CD8-positive, alpha-beta memory T cell (primary cell): ENCODE measurements around the gene SLC26A11. TPM values are rescaled to one million over a fixed set of nuclear protein-coding genes. Genes with fewer than 3 reads are reported as not detected.

ENCODE experiments used
- CTCF ChIA-PET: fragments of 350-600 bp; sonication (Branson Sonifier 250); formaldehyde crosslinking; loops from one replicate; lab custom pipeline; 2021; ENCODE audit warnings: antibody characterized with exemption; lab: Charles Lee
- POLR2A ChIA-PET: fragments of 350-600 bp; sonication (Branson Sonifier 250); formaldehyde crosslinking; loops from one replicate; lab custom pipeline; 2021; ENCODE audit warnings: antibody characterized with exemption; lab: Charles Lee
- DNase-seq, 5 donors: peaks; one replicate each; pipeline versions ENCODE4 v3.0.0 to v3.0.0-alpha.2; 2020 to 2022; ENCODE audit warnings: mixed read lengths in 1 of 5
- H3K27ac ChIP-seq: one replicate; pipeline ENCODE4 v1.7.0; 2013; ENCODE audit warnings: low read depth, mild to moderate bottlenecking, low read length, moderate library complexity
- H3K27me3 ChIP-seq: 2 replicates; pipeline ENCODE4 v1.7.0; 2013; ENCODE audit warnings: low read length, mild to moderate bottlenecking; ENCODE audit not compliant: insufficient read depth, poor library complexity, severe bottlenecking
- H3K36me3 ChIP-seq: 2 replicates; pipeline ENCODE4 v1.7.0; 2013; ENCODE audit warnings: mild to moderate bottlenecking, low read length, moderate library complexity; ENCODE audit not compliant: insufficient read depth
- H3K4me1 ChIP-seq: 2 replicates; pipeline ENCODE4 v1.7.0; 2013; ENCODE audit warnings: mild to moderate bottlenecking, low read length, moderate library complexity; ENCODE audit not compliant: insufficient read depth
- H3K4me3 ChIP-seq: 2 replicates; pipeline ENCODE4 v1.7.0; 2013; ENCODE audit warnings: mild to moderate bottlenecking, low read length
- H3K9me3 ChIP-seq: 2 replicates; pipeline ENCODE4 v1.7.0; 2013; ENCODE audit warnings: mild to moderate bottlenecking, low read length
- H3K27ac Mint-ChIP-seq, 8 donors: one replicate each; pipeline ENCODE4 v1.8.0; 2020 to 2021; ENCODE audit warnings: mixed read lengths in 8 of 8, mild to moderate bottlenecking in 6 of 8, inconsistent platforms in 3 of 8, moderate library complexity in 3 of 8
- H3K27me3 Mint-ChIP-seq, 2 donors: one replicate each; pipeline ENCODE4 v1.8.0; 2020 to 2021; ENCODE audit warnings: mixed read lengths in 2 of 2, mild to moderate bottlenecking in 1 of 2, moderate library complexity in 1 of 2
- H3K36me3 Mint-ChIP-seq, 3 donors: one replicate each; pipeline ENCODE4 v1.8.0; 2020 to 2021; ENCODE audit warnings: mixed read lengths in 3 of 3, inconsistent platforms in 1 of 3, mild to moderate bottlenecking in 1 of 3
- H3K4me1 Mint-ChIP-seq, 3 donors: one replicate each; pipeline ENCODE4 v1.8.0; 2020 to 2021; ENCODE audit warnings: mixed read lengths in 3 of 3, inconsistent platforms in 1 of 3, mild to moderate bottlenecking in 1 of 3
- H3K4me3 Mint-ChIP-seq, 7 donors: one replicate each; pipeline ENCODE4 v1.8.0; 2020 to 2021; ENCODE audit warnings: mixed read lengths in 7 of 7, mild to moderate bottlenecking in 6 of 7, moderate library complexity in 4 of 7, inconsistent platforms in 2 of 7
- H3K9me3 Mint-ChIP-seq, 5 donors: one replicate each; pipeline ENCODE4 v1.8.0; 2020 to 2022; ENCODE audit warnings: mixed read lengths in 5 of 5, mild to moderate bottlenecking in 3 of 5, moderate library complexity in 2 of 5, inconsistent platforms in 1 of 5
- polyA plus RNA-seq: library from polyadenylated mRNA; unstranded; fragments of 300-500 nt; fragmentation: Illumina TruSeq; gene quantifications from one replicate; pipeline ENCODE4 v1.2.3, GENCODE V29; 2021
- total RNA-seq, 2 experiments: library from RNA; stranded (reverse); gene quantifications; one replicate each; pipeline ENCODE4 v1.2.3, GENCODE V29; 2021

SLC26A11 gene
- total and polyA plus RNA-seq, 3 experiments from 2014 or later = 7.0 to 19.6 (median 18.1) TPM

- Mint-ChIP-seq H3K27me3 (no peaks in the 10 kb centered on the region), H3K36me3 (peaks cover 5 to 90% (median 27%) of the 10 kb centered on the region in 3 donors), H3K27ac (peak overlapping the region in 4 of 8 donors; percentile 54 to 85 (median 74)), H3K4me3 (no peak overlapping the region), H3K4me1 (peaks cover 5 to 16% (median 7%) of the 10 kb centered on the region in 3 donors), H3K9me3 (no peaks in the 10 kb centered on the region)
- Histone ChIP-seq H3K27me3 (no peaks in the 10 kb centered on the region), H3K9me3 (no peaks in the 10 kb centered on the region), H3K4me1 (no peaks in the 10 kb centered on the region), H3K27ac (no peak overlapping the region), H3K36me3 (peaks cover 73% of the 10 kb centered on the region), H3K4me3 (no peak overlapping the region)
- DNase-seq = no peak
- ChIA-PET CTCF (interaction anchor here (0.6 to 2.2 kb wide), 2 partner anchors 97 to 728 kb away, joined by 4 to 5 read pairs; no protein-coding TSS in a partner anchor), POLR2A (interaction anchor here (1.9 kb wide), 1 partner anchor 27 kb away, joined by 6 read pairs; no protein-coding TSS in a partner anchor)
These were observed 72.3 kb downstream of the SLC26A11 start for GRCh38 chr17:80292521-80292971.

- H3K4me1 ChIP-seq = no peaks in the 10 kb centered on the region
- ChIA-PET POLR2A (interaction anchor here (1.9 kb wide), 1 partner anchor 28 kb away, joined by 6 read pairs; no protein-coding TSS in a partner anchor), CTCF (interaction anchor here (1.2 to 2.2 kb wide), 3 partner anchors 29 to 99 kb away, joined by 3 to 5 read pairs (median 3); no protein-coding TSS in a partner anchor)
- no peaks in the 10 kb centered on the region for H3K9me3 ChIP-seq
- H3K4me3 ChIP-seq = no peak overlapping the region
- H3K4me1 Mint-ChIP-seq = peaks cover 3 to 16% (median 7%) of the 10 kb centered on the region in 3 donors
- no peak overlapping the region for H3K4me3 Mint-ChIP-seq
- H3K27me3 ChIP-seq = no peaks in the 10 kb centered on the region
- DNase-seq = no peak
- H3K36me3 ChIP-seq = peaks cover 75% of the 10 kb centered on the region
- peaks cover 6 to 92% (median 26%) of the 10 kb centered on the region in 3 donors for H3K36me3 Mint-ChIP-seq
- no peaks in the 10 kb centered on the region for H3K27me3 Mint-ChIP-seq
- H3K27ac Mint-ChIP-seq = peak overlapping the region in 7 of 8 donors; percentile 11 to 92 (median 57)
- H3K27ac ChIP-seq = no peak overlapping the region
- H3K9me3 Mint-ChIP-seq = no peaks in the 10 kb centered on the region
These were observed 74.0 kb downstream of the SLC26A11 start for GRCh38 chr17:80294210-80294609.

GRCh38 chr17:80294653-80295052, 74.4 kb downstream of the SLC26A11 start:
- H3K9me3 Mint-ChIP-seq = no peaks in the 10 kb centered on the region
- Histone ChIP-seq H3K36me3 (peaks cover 74% of the 10 kb centered on the region), H3K4me1 (no peaks in the 10 kb centered on the region), H3K27me3 (no peaks in the 10 kb centered on the region), H3K9me3 (no peaks in the 10 kb centered on the region), H3K27ac (no peak overlapping the region), H3K4me3 (no peak overlapping the region)
- ChIA-PET CTCF (interaction anchor here (1.2 kb wide), 1 partner anchor 99 kb away, joined by 3 read pairs; no protein-coding TSS in a partner anchor), POLR2A (interaction anchor here (1.9 kb wide), 1 partner anchor 29 kb away, joined by 6 read pairs; no protein-coding TSS in a partner anchor)
- peaks cover 11 to 92% (median 28%) of the 10 kb centered on the region in 3 donors for H3K36me3 Mint-ChIP-seq
- no peak for DNase-seq
- H3K27me3 Mint-ChIP-seq = no peaks in the 10 kb centered on the region
- peak overlapping the region in 7 of 8 donors; percentile 11 to 92 (median 57) for H3K27ac Mint-ChIP-seq
- H3K4me1 Mint-ChIP-seq = peaks cover 3 to 16% (median 10%) of the 10 kb centered on the region in 3 donors
- no peak overlapping the region for H3K4me3 Mint-ChIP-seq

- H3K27ac ChIP-seq = no peak overlapping the region
- Mint-ChIP-seq H3K9me3 (no peaks in the 10 kb centered on the region), H3K27me3 (no peaks in the 10 kb centered on the region), H3K36me3 (peaks cover 13 to 92% (median 33%) of the 10 kb centered on the region in 3 donors), H3K4me3 (no peak overlapping the region), H3K27ac (peak overlapping the region in 3 of 8 donors; percentile 17 to 56 (median 47)), H3K4me1 (peaks cover 3 to 16% (median 11%) of the 10 kb centered on the region in 3 donors)
- ChIA-PET CTCF (interaction anchor here (1.2 kb wide), 1 partner anchor 100 kb away, joined by 3 read pairs; no protein-coding TSS in a partner anchor), POLR2A (interaction anchor here (0.7 kb wide), 1 partner anchor 24 kb away, joined by 3 read pairs; no protein-coding TSS in a partner anchor)
- H3K4me1 ChIP-seq = no peaks in the 10 kb centered on the region
- DNase-seq = no peak
- no peaks in the 10 kb centered on the region for H3K27me3 ChIP-seq
- peaks cover 74% of the 10 kb centered on the region for H3K36me3 ChIP-seq
- H3K9me3 ChIP-seq = no peaks in the 10 kb centered on the region
- no peak overlapping the region for H3K4me3 ChIP-seq
These were observed 74.9 kb downstream of the SLC26A11 start for GRCh38 chr17:80295146-80295545.

- no peaks in the 10 kb centered on the region for H3K4me1 ChIP-seq
- Mint-ChIP-seq H3K9me3 (no peaks in the 10 kb centered on the region), H3K4me1 (peaks cover 3 to 12% (median 12%) of the 10 kb centered on the region in 3 donors), H3K4me3 (no peak overlapping the region), H3K27ac (peak overlapping the region in 2 of 8 donors; percentile 11 to 17), H3K36me3 (peaks cover 10 to 92% (median 30%) of the 10 kb centered on the region in 3 donors), H3K27me3 (no peaks in the 10 kb centered on the region)
- peaks cover 74% of the 10 kb centered on the region for H3K36me3 ChIP-seq
- H3K4me3 ChIP-seq = no peak overlapping the region
- DNase-seq = no peak
- POLR2A ChIA-PET = interaction anchor here (0.7 kb wide), 1 partner anchor 24 kb away, joined by 3 read pairs; no protein-coding TSS in a partner anchor
- no peaks in the 10 kb centered on the region for H3K9me3 ChIP-seq
- CTCF ChIA-PET = no interaction called here
- no peaks in the 10 kb centered on the region for H3K27me3 ChIP-seq
- H3K27ac ChIP-seq = no peak overlapping the region
These were observed 75.3 kb downstream of the SLC26A11 start for GRCh38 chr17:80295559-80295958.

GRCh38 chr17:80296221-80296620, 76.0 kb downstream of the SLC26A11 start:
- peaks cover 11 to 93% (median 35%) of the 10 kb centered on the region in 3 donors for H3K36me3 Mint-ChIP-seq
- H3K9me3 ChIP-seq = no peaks in the 10 kb centered on the region
- no peaks in the 10 kb centered on the region for H3K4me1 ChIP-seq
- no peak overlapping the region for H3K27ac ChIP-seq
- POLR2A ChIA-PET = no interaction called here
- H3K4me1 Mint-ChIP-seq = peaks cover 5 to 18% (median 11%) of the 10 kb centered on the region in 3 donors
- peaks cover 77% of the 10 kb centered on the region for H3K36me3 ChIP-seq
- peak overlapping the region in 1 of 8 donors; percentile 33 for H3K27ac Mint-ChIP-seq
- no peaks in the 10 kb centered on the region for H3K27me3 Mint-ChIP-seq
- H3K27me3 ChIP-seq = no peaks in the 10 kb centered on the region
- peak in 1 of 5 donors; percentile 27 for DNase-seq
- no peak overlapping the region for H3K4me3 Mint-ChIP-seq
- no peak overlapping the region for H3K4me3 ChIP-seq
- CTCF ChIA-PET = no interaction called here
- no peaks in the 10 kb centered on the region for H3K9me3 Mint-ChIP-seq

- Mint-ChIP-seq H3K27me3 (no peaks in the 10 kb centered on the region), H3K27ac (peak overlapping the region in 2 of 8 donors; percentile 1 to 38), H3K4me3 (no peak overlapping the region), H3K9me3 (peaks cover 0 to 5% (median 0%) of the 10 kb centered on the region in 5 donors), H3K36me3 (peaks cover 23 to 93% (median 42%) of the 10 kb centered on the region in 3 donors), H3K4me1 (peaks cover 7 to 19% (median 8%) of the 10 kb centered on the region in 3 donors)
- Histone ChIP-seq H3K27ac (no peak overlapping the region), H3K4me3 (no peak overlapping the region), H3K9me3 (peaks cover 4% of the 10 kb centered on the region), H3K4me1 (no peaks in the 10 kb centered on the region), H3K36me3 (peaks cover 80% of the 10 kb centered on the region), H3K27me3 (no peaks in the 10 kb centered on the region)
- CTCF ChIA-PET = no interaction called here
- POLR2A ChIA-PET = no interaction called here
- peak in 1 of 5 donors; percentile 27 for DNase-seq
These were observed 77.9 kb downstream of the SLC26A11 start for GRCh38 chr17:80297996-80298560.
